ENCODE measurements around the gene RHBDL3.

GRCh38 chr17:32314636-32315035, 49.0 kb downstream of the RHBDL3 start:
- no peak for TF ChIP-seq CTCF (IDR thresholded peaks at IDR 0.05)
- TF ChIP-seq POLR2A (IDR thresholded peaks at IDR 0.05), result no peak

Measured in uterus (tissue), 2 donors.